Measurements from ENCODE around the gene SNX22.

DNA sequence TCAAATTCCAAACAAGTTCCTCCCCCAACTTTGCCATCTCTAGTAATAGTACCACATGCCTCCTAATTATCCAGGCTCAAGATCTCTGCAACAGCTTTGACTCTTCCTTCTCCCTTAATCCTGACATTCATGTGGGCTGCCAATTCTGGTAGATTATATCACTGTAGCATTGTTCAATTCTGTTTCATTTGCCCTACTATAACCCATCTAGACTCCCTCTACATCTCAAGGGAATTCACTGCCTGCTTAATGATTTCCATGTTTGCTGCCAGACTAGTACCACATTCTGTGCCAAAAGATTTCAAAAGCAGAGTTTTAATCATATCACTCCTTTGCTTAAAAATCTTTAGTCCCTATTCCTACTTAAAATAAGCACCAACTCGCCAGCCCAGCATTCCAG, 45.9 kb downstream of the SNX22 start:
- TF ChIP-seq, protein P1, sequence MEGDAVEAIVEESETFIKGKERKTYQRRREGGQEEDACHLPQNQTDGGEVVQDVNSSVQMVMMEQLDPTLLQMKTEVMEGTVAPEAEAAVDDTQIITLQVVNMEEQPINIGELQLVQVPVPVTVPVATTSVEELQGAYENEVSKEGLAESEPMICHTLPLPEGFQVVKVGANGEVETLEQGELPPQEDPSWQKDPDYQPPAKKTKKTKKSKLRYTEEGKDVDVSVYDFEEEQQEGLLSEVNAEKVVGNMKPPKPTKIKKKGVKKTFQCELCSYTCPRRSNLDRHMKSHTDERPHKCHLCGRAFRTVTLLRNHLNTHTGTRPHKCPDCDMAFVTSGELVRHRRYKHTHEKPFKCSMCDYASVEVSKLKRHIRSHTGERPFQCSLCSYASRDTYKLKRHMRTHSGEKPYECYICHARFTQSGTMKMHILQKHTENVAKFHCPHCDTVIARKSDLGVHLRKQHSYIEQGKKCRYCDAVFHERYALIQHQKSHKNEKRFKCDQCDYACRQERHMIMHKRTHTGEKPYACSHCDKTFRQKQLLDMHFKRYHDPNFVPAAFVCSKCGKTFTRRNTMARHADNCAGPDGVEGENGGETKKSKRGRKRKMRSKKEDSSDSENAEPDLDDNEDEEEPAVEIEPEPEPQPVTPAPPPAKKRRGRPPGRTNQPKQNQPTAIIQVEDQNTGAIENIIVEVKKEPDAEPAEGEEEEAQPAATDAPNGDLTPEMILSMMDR (optimal IDR thresholded peaks at IDR 0.05 in 1 of 3, IDR thresholded peaks at IDR 0.05 in 1 of 3, conservative IDR thresholded peaks at IDR 0.05 in 1 of 3; ENCODE audit: extremely low read depth in 1 of 3, insufficient read depth in 2 of 3, low read length in 3 of 3), result no peak
- no peak for TF ChIP-seq EZH2 (IDR thresholded peaks at IDR 0.05; ENCODE audit: low read length)
